DND-41 (cell line): ENCODE data around the gene MXD3.
A peak's percentile ranks its signal among the peaks of the same experiment; 100 is the strongest.

Experiments used
- ATAC-seq: fragments of 200-7000 bp; cut with Tn5 transposase; 3 replicates; pipeline ENCODE4 v1.9.1; 2021; ENCODE audit warnings: low read depth; ENCODE audit not compliant: insufficient read depth
- DNase-seq: peaks from one replicate; pipeline ENCODE4 v3.0.0-alpha.2; 2020
- H2AFZ ChIP-seq: 2 replicates; pipeline ENCODE4 v1.6.0; 2012; ENCODE audit warnings: low read depth, low read length
- H3K27ac ChIP-seq: 2 replicates; pipeline ENCODE4 v1.5.1; 2012; ENCODE audit warnings: low read length, inconsistent platforms
- H3K27me3 ChIP-seq: fragments of 200-600 bp; sonication (generic); 2 replicates; pipeline ENCODE4 v1.6.0; 2012; ENCODE audit warnings: low read length, mild to moderate bottlenecking, inconsistent platforms; ENCODE audit not compliant: insufficient read depth, poor library complexity
- H3K36me3 ChIP-seq: 2 replicates; pipeline ENCODE4 v1.5.1; 2012; ENCODE audit warnings: low read length, inconsistent platforms; ENCODE audit not compliant: insufficient read depth
- H3K4me1 ChIP-seq: 2 replicates; pipeline ENCODE4 v1.5.1; 2012; ENCODE audit warnings: mild to moderate bottlenecking, low read length; ENCODE audit not compliant: insufficient read depth
- H3K4me2 ChIP-seq: 2 replicates; pipeline ENCODE4 v1.6.0; 2012; ENCODE audit warnings: mild to moderate bottlenecking, moderate library complexity, low read length, inconsistent platforms; ENCODE audit not compliant: insufficient read depth
- H3K4me3 ChIP-seq, 2 experiments: fragments of 200-600 bp in 1 of 2; shearing (Covaris generic) in 1 of 2; 2 replicates each; pipeline ENCODE4 v1.5.1; 2012 to 2016; ENCODE audit warnings: inconsistent platforms in 2 of 2, low read length in 2 of 2, mild to moderate bottlenecking in 2 of 2, low read depth in 1 of 2, moderate library complexity in 1 of 2
- H3K79me2 ChIP-seq: 2 replicates; pipeline ENCODE4 v1.6.0; 2012; ENCODE audit warnings: low read length, inconsistent platforms; ENCODE audit not compliant: insufficient read depth
- H3K9ac ChIP-seq: 2 replicates; pipeline ENCODE4 v1.6.0; 2012; ENCODE audit warnings: low read depth, mild to moderate bottlenecking, inconsistent platforms, low read length, moderate library complexity
- H3K9me3 ChIP-seq: 2 replicates; pipeline ENCODE4 v1.5.1; 2012; ENCODE audit warnings: low read length, moderate library complexity, mild to moderate bottlenecking, inconsistent platforms; ENCODE audit not compliant: insufficient read depth, severe bottlenecking
- H4K20me1 ChIP-seq: 2 replicates; pipeline ENCODE4 v1.6.0; 2012; ENCODE audit warnings: low read length; ENCODE audit not compliant: insufficient read depth
- CTCF ChIP-seq: IDR thresholded peaks from 2 replicates; pipeline ENCODE4 v1.5.1; 2012; ENCODE audit warnings: borderline replicate concordance, low read length, moderate library complexity, mild to moderate bottlenecking; ENCODE audit not compliant: poor library complexity, severe bottlenecking; ENCODE audit errors: extremely low read depth
- EZH2 ChIP-seq: IDR thresholded peaks from 3 replicates; pipeline ENCODE4 v1.6.1; 2012; ENCODE audit warnings: borderline replicate concordance, low read depth, mild to moderate bottlenecking, moderate library complexity, low read length, inconsistent platforms; ENCODE audit not compliant: severe bottlenecking

The MXD3 gene

GRCh38 chr5:177319913-177320588 is 8.4 kb upstream of the MXD3 start:
- Histone ChIP-seq H3K27ac (no peak overlapping the region), H3K36me3 (peaks cover 11% of the 10 kb centered on the region; the same call in 1 of the 2 replicates), H3K4me3 (no peak overlapping the region), H2AFZ (no peak overlapping the region), H3K4me1 (no peaks in the 10 kb centered on the region), H3K9ac (no peak overlapping the region), H3K27me3 (no peaks in the 10 kb centered on the region), H3K4me2 (no peak overlapping the region), H3K79me2 (no peaks in the 10 kb centered on the region), H3K9me3 (no peaks in the 10 kb centered on the region), H4K20me1 (peaks cover 8% of the 10 kb centered on the region)
- ATAC-seq (peak; percentile 49; the same call in 2 of the 3 replicates), DNase-seq (no peak)
- TF ChIP-seq CTCF = no peak
- TF ChIP-seq EZH2 = no peak

DNA sequence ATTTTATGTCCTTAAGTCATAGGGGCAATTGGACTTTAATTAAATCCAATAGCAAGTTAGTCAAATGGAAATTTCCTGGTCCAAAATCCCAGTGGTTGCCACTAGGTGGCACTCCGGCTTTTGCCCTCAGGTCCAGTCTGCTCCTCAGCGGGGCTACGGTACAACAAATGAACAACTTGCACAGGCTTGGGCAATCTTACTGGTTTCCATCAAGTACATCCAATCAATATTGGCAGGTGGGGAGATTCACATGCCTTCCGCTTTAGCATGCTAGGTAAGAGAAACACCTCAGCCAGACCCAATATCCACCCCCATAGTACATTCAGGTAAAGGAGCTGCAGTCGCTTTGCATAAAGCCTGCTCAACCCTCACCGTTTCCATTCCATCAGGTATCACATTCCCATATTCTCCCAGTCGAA is 6.3 kb upstream of the MXD3 start:
- Histone ChIP-seq H3K79me2 (peaks cover 10% of the 10 kb centered on the region), H3K27me3 (no peaks in the 10 kb centered on the region), H2AFZ (no peak overlapping the region), H3K27ac (no peak overlapping the region), H3K9me3 (no peaks in the 10 kb centered on the region), H4K20me1 (peaks cover 8% of the 10 kb centered on the region), H3K4me2 (no peak overlapping the region), H3K9ac (no peak overlapping the region), H3K4me1 (peaks cover 16% of the 10 kb centered on the region), H3K36me3 (peaks cover 11% of the 10 kb centered on the region; the same call in 1 of the 2 replicates), H3K4me3 (no peak overlapping the region)
- DNase-seq = peak; percentile 75
- peak; percentile 70 for ATAC-seq
- TF ChIP-seq EZH2 = no peak
- TF ChIP-seq CTCF = peak; percentile 90

DNA sequence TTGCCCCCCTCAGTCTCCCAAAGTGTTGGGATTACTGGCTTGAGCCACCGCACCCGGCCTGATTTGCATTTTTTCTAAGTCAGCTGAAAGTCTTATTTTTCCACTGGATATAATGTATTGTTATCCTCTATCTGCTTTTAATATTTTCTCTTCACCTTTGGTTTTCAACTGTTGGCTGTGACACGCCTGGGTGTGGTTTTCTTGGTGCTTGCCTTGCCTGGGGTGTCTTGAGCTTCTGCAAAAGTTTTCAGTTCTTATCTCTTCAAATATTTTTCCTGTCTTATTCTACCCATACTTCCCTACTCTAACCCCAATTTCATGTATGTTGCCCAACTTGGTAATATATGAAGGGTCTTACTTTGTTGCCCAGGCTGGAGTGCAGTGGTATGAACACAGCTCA is 4.3 kb upstream of the MXD3 start:
- TF ChIP-seq CTCF = no peak
- TF ChIP-seq EZH2 = no peak

More for the DNA sequence above, 4.3 kb upstream of the MXD3 start:
- Histone ChIP-seq H3K27me3 (no peaks in the 10 kb centered on the region), H3K9me3 (no peaks in the 10 kb centered on the region), H3K4me1 (peaks cover 23% of the 10 kb centered on the region), H3K4me2 (no peak overlapping the region), H2AFZ (no peak overlapping the region), H3K36me3 (peaks cover 14% of the 10 kb centered on the region), H3K27ac (no peak overlapping the region), H4K20me1 (peaks cover 8% of the 10 kb centered on the region), H3K79me2 (peaks cover 21% of the 10 kb centered on the region), H3K9ac (no peak overlapping the region), H3K4me3 (no peak overlapping the region)
- no peak for ATAC-seq
- no peak for DNase-seq
